SK-N-SH treated with all-trans-retinoic acid at 6 μM for 48 hours (cell line): Measurements from ENCODE around the gene MEA1.

Experiments
- TCF4 ChIP-seq: fragments of 250-450 bp; sonication (Bioruptor Pico); IDR thresholded peaks from 2 replicates; pipeline ENCODE4 v1.8.0; 2021; ENCODE audit warnings: mild to moderate bottlenecking, moderate library complexity, borderline replicate concordance
- ZNF565 ChIP-seq: fragments of 450-650 bp; formaldehyde crosslinking; conservative IDR thresholded peaks from 2 replicates; pipeline ENCODE4 v1.5.0; 2020; ENCODE audit warnings: low read depth, mild to moderate bottlenecking, moderate library complexity
- ZNF8 ChIP-seq: fragments of 450-650 bp; formaldehyde crosslinking; IDR thresholded peaks from 2 replicates; pipeline ENCODE4 v1.5.0; 2020; ENCODE audit warnings: mild to moderate bottlenecking, moderate library complexity

DNA sequence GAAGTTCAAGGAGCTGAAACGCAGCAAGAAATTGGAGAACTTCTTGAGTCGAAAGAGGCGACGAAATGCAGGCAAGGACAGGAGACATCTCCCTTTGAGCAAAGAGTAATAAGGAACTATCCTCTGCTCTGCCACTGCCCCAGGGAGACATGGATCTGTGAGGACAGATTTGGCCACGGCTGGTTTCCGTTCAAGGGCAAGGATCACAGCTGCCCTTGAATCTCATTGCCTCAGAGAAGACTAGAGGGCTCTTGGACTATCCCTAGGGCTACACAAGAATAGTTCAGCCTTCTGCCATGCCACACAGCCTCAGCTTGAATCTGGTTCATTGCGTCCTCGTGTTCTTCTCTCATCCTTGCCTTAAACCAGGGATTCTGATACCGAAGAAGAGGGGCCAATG, 15.4 kb upstream of the MEA1 start:
- TF ChIP-seq ZNF565 (CRISPR knock-in tag): no peak
- TF ChIP-seq TCF4 (CRISPR knock-in tag): no peak
- TF ChIP-seq ZNF8: no peak
